ENCODE results near the gene SGF29. TPM values are rescaled to one million over a fixed set of nuclear protein-coding genes. Genes with fewer than 3 reads are reported as not detected.
"Not testable (repeated sequence)": the region's sequence is repeated elsewhere in the genome, so short reads cannot be mapped to it uniquely, and the experiment has no call there.

The SGF29 gene
- total RNA-seq, 1 donor from 2014 or later, result 14.0 TPM

DNA sequence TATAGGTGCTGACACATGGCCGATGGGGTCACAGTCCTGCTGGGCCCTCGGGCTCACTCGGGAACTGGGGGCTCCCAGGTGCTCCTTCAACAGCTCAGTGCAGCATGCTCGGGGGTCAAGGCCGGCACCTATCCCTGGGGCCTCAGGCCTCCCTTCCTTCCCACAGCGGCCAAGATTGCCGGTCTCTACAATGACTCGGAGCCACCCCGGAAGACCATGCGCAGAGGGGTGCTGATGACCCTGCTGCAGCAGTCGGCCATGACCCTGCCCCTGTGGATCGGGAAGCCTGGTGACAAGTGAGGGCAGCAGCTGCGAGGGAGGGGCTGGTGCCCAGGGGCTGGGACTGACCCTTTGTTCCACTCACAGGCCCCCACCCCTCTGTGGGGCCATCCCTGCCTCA lies 36.2 kb downstream of the SGF29 start:
- DNase-seq (ENCODE audit: low spot score), result no peak
- intact Hi-C loops (cut with DNase I), result no loop called here

DNA sequence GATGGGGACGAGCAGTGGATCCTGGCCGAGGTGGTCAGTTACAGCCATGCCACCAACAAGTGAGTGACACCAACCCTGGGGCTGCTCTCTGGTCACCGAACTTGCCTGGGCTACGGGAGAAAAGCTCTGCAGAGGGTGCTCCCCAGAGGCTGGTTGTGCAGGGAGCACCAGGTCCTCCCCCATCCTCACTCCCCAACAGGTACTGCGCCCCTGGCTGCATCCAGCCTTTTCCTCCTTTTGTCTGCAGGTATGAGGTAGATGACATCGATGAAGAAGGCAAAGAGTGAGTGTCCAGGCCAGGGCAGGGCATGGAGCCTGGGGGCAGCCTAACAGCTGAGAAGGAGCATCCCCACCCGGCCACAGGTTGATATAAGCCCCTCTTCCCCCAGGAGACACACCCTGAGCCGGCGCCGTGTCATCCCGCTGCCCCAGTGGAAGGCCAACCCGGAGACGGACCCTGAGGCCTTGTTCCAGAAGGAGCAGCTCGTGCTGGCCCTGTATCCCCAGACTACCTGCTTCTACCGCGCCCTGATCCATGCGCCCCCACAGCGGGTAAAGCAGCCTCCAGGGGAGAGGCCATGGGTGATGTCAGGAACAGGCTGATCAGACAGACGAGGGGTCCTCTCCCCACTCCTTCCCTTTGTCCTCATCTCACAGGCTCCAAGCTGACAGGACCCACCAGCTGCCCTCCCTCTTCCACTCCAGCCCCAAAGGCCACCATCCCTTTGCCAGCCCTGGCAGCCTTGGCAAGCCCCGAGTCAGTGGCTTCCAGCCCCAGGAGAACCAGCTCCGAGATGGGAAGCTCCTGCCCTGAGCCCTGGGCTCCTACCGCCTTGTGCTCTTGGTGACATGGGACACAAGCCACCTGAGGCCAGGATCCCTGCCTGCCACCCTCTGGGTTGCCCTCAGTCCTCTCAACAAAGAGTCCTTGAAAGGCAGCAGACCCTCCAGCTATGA lies 36.9 kb downstream of the SGF29 start:
- intact Hi-C loops (cut with DNase I), result no loop called here
- no peak for DNase-seq (ENCODE audit: low spot score)

DNA sequence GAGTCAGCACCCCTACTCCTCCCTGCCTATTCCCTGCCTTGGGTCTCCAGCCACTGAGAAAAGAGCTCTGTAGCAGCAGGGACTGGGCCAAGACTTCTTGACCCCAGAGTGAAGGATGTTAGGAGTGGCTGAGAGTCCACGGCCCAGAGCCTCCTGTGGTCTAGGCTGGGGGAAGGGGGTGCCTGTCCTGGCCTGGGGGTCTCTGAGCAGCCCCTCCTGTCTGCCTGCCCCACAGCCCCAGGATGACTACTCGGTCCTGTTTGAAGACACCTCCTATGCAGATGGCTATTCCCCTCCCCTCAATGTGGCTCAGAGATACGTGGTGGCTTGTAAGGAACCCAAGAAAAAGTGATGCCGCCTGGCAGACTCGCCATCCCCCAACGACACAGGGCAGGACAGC lies 37.6 kb downstream of the SGF29 start:
- intact Hi-C loops (cut with DNase I), result no loop called here

DNA sequence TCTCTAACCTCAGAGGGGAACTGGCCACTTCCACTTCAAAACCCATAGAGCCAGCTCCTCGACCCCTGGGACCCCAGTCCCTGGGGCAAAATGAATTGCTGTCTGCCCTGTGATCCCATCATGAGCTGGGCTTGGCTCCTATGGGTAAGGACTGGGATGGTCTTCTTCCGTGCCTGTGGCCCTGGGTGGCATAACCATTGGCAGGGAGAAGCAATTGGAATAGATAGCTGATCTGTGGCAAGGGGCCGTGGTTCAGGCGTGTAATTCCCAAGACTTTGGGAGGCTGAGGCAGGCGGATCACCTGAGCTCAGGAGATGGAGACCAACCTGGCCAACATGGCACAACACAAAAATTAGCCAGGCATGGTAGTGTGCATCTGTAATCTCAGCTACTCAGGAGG lies 38.8 kb downstream of the SGF29 start:
- intact Hi-C loops (cut with DNase I), result no loop called here

More for the DNA sequence above, 37.6 kb downstream of the SGF29 start:
- DNase-seq (ENCODE audit: low spot score), result no peak

DNA sequence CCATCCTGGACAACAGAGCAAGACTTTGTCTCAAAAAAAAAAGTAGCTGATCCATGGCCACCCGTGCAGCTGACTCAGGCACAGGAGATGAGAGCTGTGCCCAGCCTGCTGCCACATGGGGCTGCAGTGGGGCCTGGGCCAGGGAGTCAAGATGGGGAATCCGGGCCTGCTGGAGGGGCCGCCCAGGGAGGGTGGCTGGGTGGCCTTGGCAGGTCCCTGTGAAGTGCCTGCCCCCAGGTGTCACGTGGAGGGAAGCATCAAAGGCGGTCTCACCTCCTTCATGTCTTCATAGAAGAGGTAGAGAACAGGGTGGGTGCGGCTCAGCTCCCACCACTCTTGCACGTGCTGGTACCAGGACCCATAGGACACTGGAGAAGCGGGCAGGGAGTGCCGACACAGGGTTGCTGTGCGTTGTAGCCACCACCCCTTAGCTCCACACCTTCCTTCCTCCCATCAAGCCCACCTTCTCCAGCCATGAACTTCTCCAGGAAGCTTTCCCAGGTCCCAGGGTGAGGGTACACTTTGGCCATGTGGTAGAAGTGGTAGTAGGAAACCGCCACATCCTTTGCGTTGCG lies 39.3 kb downstream of the SGF29 start:
- DNase-seq (ENCODE audit: low spot score), result no peak
- intact Hi-C loops (cut with DNase I), result no loop called here

More for the DNA sequence above, 38.8 kb downstream of the SGF29 start:
- no peak for DNase-seq (ENCODE audit: low spot score)

DNA sequence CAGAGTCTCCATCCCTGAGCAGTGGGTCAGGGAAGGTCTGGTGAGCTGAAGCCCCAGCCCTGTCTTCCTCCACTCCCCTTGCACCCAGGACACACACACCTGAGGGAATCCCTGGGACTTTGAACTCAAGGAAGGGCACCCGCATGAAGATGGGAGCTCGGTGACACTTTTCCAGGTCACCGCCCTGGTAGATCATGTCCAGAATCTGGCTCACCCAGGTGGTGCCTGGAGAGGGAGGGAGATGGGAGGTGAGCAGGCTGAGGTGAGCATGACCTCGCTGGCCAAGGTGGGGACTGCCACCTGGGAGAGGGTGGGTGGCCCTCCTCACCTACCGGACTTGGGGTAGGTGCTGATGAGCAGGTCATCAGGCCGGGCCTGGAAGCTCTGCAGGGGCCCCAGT lies 41.7 kb downstream of the SGF29 start:
- not testable (repeated sequence) for DNase-seq (ENCODE audit: low spot score)

DNA sequence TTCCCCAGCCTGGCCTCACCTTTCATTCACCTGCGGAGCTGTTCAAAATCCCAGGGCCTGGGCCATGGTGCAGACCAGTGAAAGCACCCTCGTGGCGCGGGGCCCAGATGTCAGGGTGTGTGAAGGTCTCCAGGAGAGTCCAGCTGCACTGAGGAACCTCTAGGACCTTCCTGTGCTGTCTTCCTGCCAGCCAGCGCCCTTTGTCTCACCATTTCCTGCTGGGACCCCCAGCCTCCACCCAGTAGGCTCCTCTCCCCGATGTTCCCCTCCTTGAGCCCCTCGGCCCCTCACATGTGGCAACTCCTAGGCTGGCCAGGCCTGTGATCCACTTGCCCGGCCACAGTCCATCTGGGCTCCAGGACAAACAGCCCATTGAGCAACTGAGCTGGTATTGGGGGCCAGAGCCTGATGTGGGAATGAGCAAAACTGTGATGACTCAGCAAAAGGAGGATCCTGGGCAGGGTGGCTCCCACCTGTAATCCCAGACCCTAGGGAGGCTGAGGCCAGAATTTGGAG lies 42.5 kb downstream of the SGF29 start:
- DNase-seq (ENCODE audit: low spot score), result no peak
- intact Hi-C loops (cut with DNase I), result no loop called here

More for the DNA sequence above, 41.7 kb downstream of the SGF29 start:
- intact Hi-C loops (cut with DNase I), result not testable (repeated sequence)

DNA sequence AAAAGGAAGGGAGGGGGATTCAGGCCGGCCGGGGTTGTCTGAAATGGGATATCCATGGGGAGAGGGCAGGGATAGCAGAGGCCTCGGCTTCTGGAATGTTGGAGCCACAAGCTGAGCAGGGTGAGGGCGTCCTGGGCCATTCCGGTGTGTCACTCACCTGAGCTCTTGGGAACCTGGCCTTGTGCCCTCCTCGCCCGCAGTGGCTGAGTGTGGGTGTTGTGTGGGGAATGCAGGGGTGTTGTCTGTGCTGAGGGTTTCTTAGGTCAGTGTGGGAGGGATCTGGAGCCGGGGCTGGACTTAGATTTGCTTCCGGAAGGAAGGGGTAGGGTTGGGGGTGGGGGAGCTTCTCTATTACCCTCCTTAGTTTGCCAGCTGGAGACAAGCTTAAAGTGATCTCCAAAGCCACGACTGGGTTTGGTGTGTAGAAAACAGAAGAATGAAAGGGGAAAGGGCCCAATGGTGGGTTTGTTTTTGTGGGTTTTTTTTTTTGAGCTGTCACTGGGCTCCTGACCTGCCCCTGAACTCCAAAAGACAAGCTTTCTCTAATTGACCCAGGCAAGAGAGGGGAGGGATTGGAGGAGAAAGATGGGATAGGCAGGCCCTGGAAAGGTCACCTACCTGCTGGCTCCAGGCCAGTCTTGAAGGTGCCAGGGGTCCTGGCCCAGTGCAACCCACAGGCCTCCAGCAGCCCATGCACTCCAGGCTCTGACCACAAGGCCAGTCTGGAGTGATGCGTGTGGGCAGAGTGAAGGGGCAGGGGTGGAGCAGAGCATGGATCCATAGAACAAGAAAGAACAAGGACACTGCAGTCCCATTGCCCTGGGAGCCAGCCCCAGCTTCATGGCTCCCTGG lies 43.3 kb downstream of the SGF29 start, which contains the start of gene SULT1A2:
Gene SULT1A2, minus strand, starts transcription at position 211 of the 852 bp plus-strand sequence. CDS start 1,120 bp downstream, outside the sequence.
- DNase-seq (ENCODE audit: low spot score), result no peak
- intact Hi-C loops (cut with DNase I), result no loop called here

DNA sequence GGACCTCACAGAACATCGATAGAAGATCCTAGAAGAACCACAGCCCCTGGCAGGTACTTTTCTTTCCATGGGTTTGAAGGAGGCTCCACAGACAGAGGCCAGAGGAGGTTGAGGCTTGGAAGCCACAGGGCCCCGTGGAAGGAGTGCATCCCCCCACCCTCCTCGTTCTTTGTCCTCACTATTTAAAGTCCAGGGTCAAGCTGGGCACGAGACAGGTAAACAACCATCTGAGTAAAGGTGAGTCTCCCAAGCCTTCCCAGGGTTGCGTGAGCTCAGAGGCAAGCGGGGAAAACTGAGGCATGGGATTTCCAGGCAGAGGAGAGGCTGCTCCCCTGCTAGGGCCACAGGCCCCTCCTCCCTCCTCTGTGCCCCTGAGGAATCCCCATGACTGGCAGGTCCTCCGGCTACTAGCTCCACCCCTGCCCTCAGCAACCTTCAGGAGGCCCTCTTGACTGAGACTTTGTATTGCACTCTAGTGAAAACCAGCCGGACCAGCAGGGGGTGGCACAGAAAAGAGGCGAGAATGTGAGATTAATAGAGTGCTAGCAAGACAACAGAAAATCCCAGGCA lies 44.1 kb downstream of the SGF29 start:
- intact Hi-C loops (cut with DNase I), result no loop called here
- DNase-seq (ENCODE audit: low spot score), result no peak

DNA sequence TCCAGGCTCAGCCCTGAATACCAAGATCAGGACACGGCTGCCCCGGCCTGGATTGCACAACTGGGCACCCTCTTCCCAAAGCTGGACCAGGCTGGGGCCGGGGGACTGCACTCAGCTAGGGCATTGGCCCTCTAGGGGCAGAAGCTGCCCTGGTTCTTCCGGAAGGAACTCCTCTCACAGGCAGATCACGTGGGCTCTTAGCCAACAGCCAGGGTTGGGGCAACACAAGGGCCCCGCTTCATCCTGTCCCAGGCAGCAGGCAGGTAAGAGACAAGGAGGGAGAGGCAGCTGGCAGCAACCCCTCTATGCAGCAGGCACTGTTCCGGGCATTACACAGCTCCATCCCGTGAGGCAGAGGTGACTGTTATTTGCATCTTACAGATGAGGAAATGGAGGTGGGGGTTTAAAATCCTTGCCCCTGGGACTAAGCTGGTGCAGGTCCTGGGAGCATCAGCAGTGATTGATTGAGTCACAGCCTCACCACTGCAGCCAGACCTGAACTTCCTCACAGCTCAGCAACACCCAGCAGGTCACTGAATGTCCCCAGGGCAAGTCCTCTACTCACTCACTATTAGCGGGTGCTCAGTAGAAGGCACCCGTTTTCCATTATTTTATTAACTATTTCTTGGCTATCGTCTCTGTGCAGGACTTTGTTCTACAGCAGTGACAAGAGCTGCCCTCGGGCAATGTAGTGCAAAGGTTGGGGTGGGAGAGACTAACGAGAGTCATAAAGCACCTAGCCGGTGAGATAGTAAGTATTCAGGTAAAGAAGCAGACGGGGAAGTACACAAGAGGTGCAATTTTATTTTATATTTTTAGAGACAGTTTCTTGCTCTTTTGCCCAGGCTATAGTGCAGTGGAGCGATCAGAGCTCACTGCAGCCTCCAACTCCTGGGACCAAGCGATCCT lies 45.9 kb downstream of the SGF29 start:
- DNase-seq (ENCODE audit: low spot score); intact Hi-C loops (cut with DNase I): not testable (repeated sequence)

DNA sequence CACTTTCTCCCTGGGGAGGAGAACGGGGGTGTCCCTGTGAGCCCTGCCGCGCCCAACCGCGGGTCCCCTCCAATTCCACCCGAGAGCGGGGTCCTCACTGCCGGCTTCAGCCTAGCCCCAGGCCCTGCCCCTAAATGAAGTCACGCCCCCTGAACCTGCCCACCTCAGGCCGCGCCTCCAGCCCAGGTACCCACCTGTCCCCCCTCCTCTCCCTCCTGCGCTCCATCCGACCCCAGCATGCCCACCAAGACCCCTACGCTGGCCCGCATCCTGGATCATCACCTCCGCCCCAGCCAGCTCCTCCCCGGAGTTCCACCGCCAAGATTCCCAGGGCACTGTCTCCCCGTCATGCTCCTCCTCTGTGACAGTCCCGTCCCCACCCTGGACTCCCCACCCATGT lies 47.2 kb downstream of the SGF29 start:
- DNase-seq (ENCODE audit: low spot score); intact Hi-C loops (cut with DNase I): not testable (repeated sequence)

DNA sequence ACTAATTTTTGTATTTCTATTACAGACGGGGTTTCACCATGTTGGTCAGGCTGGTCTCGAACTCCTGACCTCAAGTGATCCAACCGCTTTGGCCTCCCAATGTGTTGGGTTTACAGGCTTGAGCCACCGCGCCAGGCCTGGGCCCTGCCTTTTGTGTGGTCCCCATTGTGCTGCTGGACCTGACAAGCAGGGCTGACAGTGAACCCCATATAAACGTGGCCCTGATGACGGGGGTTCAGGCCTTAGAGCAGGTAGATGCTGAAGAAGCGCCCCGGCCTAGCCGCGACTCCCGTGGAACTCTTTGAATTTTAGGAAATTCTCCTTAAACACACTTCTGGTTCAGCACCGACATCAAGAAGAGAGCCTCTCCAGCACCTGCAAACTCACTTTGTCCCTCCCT lies 47.9 kb downstream of the SGF29 start:
- DNase-seq (ENCODE audit: low spot score); intact Hi-C loops (cut with DNase I): not testable (repeated sequence)

DNA sequence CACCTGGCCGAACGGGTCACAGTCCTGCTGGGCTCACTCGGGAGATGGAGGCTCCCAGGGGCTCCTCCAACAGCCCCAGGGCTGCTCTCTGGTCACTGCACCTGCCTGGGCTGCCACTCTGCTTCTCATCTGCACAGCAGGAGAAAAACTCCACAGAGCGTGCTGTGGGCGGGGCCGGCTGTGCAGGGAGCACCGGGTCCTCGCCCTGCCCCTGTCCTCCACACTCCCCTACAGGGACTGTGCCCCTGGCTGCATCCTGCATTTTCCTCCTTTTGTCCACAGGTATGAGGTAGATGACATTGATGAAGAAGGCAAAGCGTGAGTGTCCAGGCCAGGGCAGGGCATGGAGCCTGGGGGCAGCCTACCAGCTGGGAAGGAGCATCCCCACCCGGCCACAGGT lies 48.3 kb downstream of the SGF29 start:
- DNase-seq (ENCODE audit: low spot score); intact Hi-C loops (cut with DNase I): not testable (repeated sequence)

DNA sequence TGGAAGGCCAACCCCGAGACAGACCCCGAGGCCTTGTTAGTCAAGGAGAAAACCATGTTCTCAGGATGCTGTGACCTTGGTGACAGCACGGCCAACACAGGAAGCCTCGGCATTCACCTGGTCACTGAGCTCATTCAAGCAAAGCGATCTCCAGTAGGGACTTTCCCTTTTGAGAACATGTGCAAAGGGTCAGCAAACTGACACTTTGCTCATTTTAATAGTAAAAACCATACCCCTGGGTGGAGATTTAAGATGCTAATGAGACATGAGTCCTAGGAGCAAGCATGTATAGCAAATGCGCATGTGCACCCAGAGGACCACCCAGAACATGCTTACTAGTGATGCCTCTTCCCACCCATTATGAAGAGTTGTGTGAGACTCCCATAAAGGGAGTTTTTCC lies 48.8 kb downstream of the SGF29 start:
- DNase-seq (ENCODE audit: low spot score), result no peak

DNA sequence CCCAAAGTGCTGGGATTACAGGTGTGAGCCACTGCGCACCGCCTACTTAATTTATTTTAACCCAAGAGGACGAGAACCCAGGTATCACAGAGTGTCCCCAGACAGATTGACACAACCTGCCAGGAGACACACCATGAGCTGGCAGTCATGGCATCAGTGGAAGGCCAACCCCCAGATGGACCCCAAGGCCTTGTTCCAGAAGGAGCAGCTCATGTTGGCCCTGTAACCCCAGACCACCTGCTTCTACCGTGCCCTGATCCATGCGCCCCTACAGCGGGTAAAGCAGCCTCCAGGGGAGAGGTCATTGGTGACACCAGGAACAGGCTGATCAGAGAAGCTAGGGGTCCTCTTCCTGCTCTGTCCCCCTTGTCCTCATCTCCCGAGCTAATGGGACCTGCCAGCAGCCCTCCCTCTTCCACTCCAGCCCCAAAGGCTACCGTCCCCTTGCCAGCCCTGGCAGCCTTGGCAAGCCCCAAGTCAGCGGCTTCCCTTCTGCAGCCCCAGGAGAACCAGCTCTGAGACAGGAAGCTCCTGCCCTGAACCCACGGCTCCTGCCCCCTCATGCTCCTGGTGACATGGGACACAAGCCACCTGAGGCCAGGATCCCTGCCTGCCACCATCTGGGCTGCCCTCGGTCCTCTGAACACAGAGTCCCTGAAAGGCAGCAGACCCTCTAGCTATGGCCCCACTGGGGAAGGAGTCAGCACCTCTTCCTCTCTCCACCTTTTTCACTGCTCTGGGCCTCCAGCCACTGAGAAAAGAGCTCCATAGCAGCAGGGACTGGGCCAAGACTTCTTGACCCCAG lies 49.9 kb downstream of the SGF29 start:
- intact Hi-C loops (cut with DNase I), result no loop called here
- DNase-seq (ENCODE audit: low spot score), result peak; percentile 73

More for the DNA sequence above, 48.8 kb downstream of the SGF29 start:
- intact Hi-C loops (cut with DNase I), result no loop called here

DNA sequence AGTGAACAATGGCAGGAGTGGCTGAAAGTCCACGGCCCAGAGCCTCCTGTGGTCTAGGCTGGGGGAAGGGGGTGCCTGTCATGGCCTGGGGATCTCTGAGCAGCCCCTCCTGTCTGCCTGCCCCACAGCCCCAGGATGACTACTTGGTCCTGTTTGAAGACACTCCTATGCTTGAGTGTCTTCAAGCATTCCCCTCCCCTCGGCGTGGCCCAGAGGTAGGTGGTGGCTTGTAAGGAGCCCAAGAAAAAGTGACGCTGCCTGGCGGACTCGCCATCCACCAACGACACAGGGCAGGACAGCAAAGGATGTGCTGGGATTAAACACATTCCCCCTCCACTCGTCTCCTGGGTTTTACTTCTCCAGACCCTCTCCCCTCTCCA lies 50.5 kb downstream of the SGF29 start:
- intact Hi-C loops (cut with DNase I), result no loop called here

DNA sequence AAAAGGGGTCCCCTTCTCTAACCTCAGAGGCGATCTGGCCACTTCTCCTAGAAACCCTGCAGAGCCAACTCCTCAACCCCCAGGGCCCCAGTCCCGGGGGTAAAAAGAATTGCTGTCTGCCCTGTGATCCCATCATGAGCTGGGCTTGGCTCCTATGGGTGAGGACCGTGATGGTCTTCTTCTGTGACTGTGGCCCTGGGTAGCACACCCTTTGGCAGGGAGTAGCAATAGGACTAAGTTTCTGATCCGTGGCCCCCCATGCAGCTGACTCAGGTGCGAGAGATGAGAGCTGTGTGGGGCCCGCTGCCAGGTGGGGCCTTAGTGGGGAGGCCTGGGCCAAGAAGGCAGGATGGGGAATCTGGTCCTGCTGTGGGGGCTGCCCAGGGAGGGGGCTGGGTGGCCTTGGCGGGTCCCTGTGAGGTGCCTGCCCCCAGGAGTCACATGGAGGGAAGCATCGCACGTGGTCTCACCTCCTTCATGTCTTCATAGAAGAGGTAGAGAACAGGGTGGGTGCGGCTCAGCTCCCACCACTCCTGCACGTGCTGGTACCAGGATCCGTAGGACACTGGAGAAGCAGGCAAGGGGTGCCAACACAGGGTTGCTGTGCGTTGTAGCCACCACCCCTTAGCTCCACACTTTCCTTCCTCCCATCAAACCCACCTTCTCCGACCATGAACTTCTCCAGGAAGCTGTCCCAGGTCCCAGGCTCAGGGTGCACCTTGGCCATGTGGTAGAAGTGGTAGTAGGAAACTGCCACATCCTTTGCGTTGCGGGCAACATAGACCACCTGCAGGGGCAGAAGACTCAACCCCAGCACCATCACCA lies 52.8 kb downstream of the SGF29 start:
- intact Hi-C loops (cut with DNase I), result no loop called here
- DNase-seq (ENCODE audit: low spot score), result no peak

More for the DNA sequence above, 50.5 kb downstream of the SGF29 start:
- DNase-seq (ENCODE audit: low spot score), result no peak

All from cardiac septum (tissue), 1 donor.